Muscle of back (tissue), 11 donors: ENCODE measurements around the gene OTOA. TPM values are rescaled to one million over a fixed set of nuclear protein-coding genes. Genes with fewer than 3 reads are reported as not detected.
"Not testable (repeated sequence)": the region's sequence is repeated elsewhere in the genome, so short reads cannot be mapped to it uniquely, and the experiment has no call there.

ENCODE experiments used
- DNase-seq, 3 donors: peaks; one replicate each; pipeline versions ENCODE4 v3.0.0 to v3.0.0-alpha.2; 2013
- polyA plus RNA-seq, 10 donors: library from polyadenylated mRNA; unstranded; fragments of 120-200 nt; gene quantifications; one replicate each; pipeline ENCODE4 v1.2.1, GENCODE V29; 2013; ENCODE audit not compliant: insufficient read length in 10 of 10

Gene OTOA
- polyA plus RNA-seq, 10 donors: 0.04 to 0.32 (median 0.10) TPM; not detected in 4

DNA sequence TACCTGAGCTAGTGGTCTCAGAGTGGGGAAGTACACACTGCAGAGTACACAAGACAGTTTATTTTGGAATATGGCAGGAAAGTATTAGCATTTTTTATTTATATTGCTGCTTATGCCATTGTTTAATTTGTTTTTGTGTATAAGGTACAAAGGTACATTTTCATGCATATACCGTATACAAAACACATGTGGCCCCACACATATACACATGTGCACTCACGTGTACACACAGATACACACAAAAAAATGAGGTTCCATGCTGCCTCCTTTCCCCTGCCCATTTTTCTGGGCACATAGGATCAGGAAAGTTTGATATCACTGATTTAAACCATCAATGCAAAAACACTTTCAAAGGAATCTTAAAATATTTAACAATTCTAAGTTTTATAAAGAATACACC lies 24.3 kb upstream of the OTOA start:
- no peak for DNase-seq

DNA sequence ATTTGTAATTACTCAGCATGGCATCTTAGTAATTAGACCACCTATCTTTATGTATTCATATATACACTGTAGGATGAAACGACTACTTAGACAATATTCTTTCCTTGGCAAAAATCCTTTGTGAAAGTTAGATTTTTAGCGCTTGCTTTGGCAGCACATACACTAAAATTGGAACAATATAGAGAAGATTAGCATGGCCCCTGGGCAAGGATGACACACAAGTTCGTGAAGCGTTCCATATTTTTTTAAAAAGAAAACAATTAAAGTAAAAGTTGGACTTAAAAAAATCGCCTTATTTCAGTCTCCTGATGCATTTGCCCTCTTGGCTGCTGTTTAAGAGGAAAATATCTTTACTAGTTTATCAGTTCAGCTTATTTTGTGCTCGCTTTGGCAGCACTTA lies 21.9 kb upstream of the OTOA start:
- DNase-seq: no peak

DNA sequence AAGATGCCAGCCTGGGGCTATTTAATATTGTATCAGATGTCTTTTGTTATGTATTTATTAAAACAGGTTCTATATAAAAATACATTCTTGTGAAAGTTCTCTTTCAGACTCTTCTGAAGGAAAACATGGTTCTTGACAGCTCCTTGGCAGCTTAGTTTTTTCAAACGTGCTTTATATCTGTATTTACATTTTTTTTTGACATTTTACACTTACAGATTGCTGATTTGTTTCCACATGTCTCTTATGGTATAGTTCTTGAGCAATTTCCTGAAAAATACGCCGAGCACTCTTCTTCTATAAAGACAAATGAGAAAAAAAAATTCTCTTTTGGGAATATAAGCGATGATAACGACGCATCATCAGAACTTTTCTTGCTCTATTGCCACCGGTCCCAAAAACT lies 20.9 kb upstream of the OTOA start:
- DNase-seq: no peak

DNA sequence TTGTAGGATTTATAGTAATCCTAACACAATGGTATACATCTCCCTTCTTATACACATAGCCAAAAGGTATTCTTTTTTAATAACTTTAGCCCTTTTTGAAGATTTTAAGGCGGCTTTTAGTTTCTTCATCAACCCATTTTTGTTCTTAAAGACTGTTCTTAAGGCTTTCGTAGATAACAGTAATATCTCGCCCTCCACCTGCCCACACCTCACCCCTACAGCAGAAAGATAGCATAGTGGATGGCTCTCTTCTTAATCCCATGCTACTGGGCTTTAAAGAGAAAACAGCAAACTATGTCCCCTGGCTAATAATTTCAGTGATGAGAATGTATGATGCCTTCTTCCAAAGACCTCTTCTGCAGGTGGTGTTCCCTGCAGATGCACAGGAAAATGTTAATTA lies 20.0 kb upstream of the OTOA start:
- DNase-seq: no peak

DNA sequence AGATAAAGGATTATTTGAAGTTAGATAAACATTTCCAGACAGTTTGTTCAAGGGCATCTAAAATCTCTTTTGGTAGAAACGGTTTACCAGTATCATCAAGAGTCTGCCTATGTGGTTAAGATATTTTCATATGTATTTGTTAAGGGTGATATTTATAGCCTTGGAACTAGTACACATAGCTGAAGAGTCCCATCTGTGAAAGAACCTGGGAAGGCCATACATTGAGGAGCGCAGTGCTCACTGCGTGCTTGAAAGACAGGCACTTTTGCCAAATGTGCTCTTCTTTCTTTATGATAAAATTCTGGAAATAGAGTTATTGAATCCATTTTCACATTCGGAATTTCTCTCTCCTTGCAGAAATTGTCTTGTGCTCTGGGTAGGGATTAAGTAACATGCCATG lies 19.1 kb upstream of the OTOA start:
- DNase-seq: no peak

DNA sequence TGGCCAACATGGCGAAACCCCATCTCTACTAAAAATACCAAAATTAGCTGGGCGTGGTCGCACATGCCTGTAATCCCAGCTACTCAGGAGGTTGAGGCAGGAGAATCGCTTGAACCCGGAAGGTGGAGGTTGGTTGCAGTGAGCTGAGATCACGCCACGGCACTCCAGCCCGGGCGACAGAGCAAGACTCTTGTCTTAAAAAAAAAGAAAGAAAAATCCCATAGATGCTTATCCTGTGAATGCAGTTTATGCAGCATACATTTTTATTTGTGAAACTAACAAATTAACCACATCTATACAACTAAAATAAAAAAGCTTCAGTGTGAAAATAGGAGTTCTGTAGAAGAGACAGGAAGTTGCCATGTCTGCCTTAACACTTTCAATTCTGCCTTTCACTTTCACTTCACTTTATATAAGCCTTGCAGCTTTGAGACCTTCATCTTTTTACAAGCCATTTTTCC lies 18.5 kb upstream of the OTOA start:
- DNase-seq: peak in 1 of 3 donors; percentile 23

DNA sequence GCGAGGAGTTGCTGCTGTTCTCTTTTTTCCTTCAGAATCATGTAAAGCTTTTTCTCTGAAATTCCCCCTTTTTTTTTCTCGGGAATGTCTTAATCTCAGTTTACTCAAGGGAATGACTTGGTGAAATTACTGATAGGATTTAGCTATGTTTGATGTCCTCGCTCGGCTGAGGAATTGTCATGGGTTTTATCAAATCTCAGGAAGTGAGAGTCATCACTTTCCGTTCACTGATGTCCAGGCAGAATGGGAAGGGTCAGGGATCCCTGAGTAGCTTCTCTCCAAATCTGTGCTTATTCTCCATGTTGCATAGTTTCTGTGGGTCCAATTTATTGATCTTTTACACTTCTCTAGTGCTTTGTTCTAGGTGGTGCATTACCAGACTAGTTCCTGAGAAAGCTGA lies 17.7 kb upstream of the OTOA start:
- DNase-seq: no peak

DNA sequence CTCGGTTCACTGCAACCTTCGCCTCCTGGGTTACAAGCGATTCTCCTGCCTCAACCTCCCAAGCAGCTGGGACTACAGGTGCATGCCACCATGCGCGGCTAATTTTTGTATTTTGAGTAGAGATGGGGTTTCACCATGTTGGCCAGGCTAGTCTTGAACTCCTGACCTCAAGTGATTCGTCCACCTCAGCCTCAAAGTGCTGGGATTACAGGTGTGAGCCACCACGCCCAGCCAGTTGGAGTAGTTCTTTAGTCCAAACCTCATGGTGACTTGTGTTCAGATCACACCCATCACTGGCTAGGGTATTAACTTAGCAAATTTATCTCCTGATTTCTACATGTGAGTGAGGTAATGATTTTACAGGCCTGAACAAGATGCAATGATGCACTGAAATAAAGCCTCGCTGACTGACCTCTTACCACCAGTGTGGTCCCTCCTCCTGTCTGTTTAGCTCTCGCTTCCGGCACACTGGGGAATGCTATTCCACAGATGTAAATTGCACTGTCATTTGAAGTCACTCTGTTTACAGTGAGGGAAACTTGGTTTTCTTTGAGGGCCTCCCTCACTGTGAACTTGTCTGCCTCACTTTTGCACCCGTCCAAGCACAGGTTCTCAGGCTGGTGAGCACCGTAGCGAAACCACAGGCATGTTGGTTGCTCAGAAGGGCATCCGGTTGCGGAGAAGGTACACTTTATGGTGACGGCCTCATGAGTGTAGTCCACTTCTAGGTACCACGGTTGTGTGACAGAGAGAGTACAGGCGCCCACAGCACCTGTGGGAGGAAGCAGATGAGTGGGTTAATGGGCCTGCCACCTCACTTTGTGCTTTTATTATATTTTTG lies 16.8 kb upstream of the OTOA start:
- DNase-seq: no peak

DNA sequence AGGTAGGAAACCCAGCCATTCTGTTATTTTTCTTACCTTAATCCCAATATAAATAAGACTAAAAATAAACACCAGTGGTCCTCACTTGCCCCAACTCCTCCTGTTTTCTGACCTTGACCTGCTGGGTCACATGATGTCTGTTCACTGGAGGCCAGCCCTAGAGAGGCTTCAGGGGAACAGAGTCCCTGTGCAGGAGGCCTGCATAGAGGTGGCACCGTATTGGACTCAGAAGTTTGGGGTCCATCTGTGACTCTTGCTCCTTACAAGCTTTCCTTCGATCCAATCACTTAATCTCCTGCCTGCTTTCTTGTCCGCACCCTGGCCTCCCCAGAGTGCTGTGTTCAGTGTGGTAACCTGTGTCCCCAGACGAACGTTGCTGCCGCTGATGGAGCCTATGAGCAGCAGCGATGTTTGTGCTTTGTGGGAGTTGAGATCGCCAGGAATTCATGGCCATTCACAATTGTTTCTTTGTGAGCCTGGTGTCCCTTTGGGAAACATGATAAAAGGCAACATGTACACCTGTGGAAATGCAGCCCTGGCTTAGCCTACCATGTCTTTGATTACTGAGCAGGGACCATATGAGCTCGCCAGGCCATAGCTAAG lies 16.1 kb upstream of the OTOA start:
- no peak for DNase-seq

DNA sequence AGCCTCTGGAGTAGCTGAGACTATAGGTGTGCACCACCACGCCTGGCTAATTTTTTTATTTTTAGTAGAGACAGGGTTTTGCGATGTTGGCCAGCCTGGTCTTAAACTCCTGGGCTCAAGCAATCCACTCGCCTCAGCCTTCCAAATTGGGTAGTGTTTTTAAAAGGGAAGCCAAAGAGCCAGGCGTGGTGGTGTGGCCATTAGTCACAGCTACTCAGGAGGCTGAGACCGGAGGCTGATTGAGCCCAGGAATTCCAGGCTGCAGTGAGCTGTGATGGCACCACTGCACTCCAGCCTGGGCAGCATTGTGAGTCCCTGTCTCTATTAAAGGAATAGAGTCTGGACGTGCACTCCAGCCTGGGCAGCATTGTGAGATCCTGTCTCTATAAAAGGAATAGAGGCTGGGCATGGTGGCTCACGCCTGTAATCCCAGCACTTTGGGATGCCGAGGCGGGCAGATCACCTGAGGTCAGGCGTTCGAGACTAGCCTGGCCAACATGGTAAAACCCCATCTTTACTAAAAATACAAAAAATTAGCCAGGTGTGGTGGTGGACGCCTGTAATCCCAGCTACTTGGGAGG lies 13.9 kb upstream of the OTOA start:
- DNase-seq: not testable (repeated sequence)

DNA sequence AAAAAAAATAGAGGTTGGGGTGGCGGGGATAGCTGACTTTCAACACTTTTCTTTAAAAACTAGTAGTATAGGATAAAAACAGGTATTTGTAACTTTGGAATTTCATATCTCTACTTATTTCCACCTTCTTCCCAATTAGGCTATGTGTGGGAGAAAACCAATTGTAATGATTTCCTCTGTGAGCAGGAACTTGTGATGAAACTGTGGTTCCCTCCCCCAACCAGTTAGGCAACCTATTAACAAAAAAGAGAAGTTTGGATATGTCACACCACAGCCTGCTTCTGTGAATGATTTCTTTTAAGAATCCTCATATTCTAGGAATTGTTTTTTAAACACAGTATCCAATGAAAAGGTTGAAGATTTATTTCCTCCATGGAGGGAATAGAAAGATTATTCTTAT lies 13.2 kb upstream of the OTOA start:
- peak in 1 of 3 donors; percentile 31 for DNase-seq

DNA sequence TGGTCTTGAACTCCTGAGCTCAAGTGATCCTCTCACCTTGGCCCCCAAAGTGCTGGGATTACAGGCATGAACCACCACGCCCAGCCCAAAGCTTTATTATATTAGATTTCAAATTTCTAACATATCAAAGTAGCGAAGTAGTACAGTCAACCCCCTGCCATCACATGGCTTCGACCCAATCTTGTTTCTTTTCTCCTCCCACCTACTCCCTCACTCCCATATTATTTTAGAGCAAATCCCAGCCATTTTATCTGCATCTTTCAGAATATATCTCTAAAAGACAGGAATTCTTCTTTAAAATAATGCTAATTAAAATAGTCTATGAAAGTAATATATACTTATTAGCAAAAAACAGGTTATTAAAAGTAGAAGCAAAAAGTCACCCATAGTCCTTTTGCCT lies 12.3 kb upstream of the OTOA start:
- DNase-seq: no peak

DNA sequence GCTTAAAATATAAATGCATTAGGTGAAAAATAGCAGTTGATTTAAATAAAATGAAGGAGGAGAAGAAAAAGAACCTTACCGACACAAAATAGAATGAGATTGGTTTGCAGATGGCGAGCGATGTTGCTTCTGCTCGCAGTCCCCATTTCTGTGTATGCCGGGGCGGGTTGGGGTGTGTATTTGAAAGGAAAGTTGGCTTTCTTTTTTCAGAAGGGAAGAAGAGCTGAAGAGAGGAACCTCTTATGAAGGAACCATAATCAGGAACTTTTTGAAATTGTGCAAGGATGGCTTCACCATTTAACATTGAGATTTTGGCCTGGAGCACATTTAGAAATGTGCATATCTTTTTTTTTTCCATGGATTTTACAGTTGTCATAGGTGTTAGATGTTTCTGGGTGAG lies 11.3 kb upstream of the OTOA start, which contains the start of gene IGSF6:
IGSF6 (minus strand) TSS at position 156 of the 400 bp plus-strand sequence; CDS start at position 146, 10 bp downstream.
- no peak for DNase-seq

DNA sequence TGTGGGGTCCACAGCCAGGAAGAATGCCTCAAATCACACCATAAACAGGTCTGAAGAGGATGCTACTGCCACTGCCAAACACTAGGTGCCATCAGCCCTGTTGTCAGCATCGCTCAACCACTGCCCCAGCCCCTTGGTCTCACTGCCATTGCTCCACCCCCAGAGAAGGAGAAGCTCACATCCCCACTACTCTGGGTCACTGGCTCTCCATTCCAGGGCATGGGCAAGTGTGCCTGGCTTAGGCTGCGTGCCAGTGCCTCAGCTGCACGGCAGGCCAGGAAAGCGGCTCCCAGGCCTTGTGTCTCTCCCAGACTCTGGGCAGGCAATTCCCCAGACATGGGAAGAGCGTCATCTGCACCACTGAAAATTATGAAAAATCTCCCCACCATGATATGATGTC lies 10.2 kb upstream of the OTOA start:
- no peak for DNase-seq

DNA sequence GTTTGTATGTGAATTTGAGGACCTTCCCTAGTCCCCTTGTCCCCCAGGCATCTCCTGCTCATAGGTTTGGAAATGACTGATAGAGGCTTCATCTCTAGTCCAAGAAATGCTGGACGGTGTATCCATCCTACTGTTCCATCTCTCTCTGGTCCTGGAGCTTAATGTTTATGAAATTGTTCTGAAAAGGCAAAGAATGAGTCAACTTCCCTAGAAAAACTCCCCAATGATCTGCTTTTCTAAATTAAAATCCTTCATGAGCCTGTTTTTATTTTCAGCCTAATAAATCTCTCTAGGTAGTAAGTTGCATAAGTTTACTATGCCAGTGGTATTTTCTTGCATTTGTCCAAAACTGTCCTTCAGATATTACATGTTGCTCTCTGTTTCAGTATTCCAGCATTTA lies 9.3 kb upstream of the OTOA start:
- DNase-seq: no peak

DNA sequence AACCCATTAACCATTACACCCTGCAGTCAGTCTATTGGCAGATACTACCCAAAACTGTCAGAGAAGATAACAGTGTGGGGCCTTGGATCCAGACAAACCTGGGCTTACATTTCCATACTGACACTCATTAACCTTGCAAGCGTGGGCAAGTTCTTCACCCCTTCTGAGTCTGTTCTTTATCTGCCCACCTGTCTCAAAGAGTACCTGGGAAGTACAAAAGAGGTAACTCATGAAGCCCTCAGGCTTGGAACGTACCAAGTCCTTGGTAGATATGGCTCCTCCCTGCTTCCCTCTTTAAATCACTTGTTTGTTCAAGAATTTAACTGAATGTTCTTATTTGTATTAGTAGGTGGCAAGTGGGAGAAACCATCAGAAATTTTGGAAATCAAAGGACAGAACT lies 8.9 kb upstream of the OTOA start:
- no peak for DNase-seq

DNA sequence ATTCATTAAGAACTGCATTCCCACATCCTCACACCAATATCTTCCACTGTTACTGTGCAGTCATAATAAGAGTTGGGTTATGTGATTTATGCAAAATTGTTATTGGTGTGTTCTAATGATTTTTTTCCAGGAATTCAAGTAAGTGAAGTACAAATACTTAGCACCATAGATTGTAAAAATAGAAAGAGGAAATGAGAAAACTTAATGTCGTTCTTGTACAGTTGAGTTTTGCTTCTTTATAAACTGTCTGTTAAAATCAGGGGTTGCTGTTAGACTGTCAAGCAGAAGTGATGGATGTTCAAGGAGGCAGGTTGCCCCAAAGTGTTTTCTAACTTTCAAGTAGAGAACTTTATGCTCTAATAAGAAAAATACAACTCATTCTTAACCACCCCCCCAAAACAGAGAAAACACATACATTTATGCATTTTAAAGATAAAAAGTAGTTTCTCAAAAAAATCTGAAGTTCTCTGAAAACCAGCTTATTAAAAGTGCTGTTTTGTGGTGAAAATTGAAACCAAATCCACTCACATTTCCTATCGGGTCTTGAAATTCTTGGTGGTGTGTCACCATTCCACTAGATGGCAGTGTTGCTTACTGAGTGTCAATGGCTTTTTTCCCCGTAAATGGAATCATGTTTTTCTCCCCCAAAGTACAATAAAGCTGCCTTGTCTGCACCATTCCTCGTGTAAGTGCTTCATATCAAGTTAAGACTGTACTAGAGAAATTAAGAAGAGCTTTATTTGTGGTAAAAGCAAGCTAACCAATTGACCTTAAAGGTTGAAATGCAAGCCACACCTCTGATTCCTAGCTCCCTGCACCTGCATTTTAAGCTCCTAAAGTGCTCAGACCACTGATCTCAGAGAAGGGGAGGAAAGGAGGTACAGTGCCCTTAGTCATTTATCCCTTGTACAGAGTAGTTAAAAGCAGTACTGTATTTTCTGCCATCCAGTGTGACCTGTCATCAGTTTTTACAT lies 6.7 kb upstream of the OTOA start:
- DNase-seq: peak; percentile 33 to 55 (median 42)

DNA sequence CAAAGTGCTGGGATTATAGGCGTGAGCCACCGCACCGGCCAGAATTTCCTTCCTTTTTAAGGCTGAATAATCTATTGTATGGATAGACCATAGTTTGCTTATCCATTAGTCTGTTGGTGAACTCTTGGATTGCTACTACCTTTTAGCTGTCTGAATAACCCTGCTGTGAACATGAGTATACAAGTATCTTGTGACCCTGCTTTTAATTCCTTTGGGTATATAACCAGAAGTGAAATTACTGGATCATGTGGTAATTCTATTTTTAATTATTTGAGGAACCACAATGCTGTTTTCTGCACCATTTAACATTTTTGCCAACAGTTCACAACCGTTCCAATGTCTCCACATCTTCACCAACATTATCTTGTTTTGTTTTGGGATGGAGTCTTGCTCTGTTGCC lies 4.6 kb upstream of the OTOA start:
- no peak for DNase-seq

DNA sequence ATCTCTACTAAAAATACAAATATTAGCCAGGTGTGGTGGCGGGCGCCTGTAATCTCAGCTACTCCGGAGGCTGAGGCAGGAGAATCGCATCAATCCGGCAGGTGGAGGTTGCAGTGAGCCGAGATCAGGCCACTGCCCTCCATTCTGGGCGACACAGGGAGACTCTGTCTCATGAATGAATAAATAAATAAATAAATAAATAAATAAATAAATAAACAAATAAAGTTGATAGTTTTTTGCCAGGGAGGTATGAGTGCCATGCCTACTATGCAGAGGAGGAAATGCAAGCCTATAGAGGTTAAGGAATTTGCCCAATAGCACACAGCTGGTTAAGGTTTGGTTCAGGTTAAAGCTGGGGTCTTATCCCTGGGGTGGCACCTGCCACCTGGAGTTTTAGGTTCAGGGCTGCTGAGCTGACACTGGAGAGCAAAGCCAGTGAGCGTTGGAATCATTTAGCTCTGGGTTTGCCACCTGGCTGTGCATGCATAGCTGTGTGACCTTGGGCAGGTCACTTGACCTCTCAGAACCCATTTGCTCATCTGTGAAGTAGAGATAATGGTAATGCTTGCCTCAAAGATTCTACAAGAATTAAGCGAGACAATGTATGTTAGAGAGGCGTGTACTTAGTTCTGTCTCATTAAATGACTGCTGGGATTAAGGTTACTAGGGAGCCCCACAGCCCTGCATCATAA lies 1.2 kb downstream of the OTOA start:
- DNase-seq: no peak

DNA sequence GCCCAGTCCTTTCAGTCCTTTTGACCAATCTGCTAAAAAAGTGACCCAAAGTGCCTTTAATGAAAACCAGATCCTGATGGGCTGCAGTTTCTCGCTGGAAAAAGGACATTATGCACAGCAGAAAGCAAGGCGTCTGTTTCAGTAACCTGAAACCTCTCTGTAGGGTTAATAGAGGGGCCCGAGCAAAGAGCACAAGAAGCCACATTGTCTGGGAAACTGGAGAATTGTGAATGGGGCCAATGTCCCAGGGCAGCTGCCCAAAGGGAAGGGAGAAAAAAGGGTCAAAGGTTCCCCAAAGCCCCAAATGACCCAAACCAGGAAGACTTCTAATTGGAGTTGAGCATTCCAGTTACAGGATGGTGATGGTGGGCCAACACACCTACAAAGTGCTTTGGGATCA lies 3.0 kb downstream of the OTOA start:
- no peak for DNase-seq

DNA sequence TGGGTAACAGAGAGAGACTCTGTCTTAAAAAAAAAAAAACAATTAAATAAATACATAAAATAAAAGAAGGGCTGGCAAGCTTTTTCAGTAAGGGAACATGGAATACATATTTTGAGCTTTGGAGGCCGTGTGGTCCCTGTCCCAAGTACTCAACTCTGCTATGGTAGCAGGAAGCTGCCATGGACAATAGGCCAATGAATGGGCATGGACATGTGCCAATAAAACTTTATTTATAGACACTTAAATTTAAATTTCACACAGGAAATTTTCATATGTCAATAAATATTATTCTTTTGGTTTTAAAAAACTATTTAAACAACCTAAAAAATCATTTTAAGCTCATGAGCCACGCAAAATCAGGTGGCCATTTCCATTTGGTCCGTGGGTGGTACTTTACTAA lies 3.8 kb downstream of the OTOA start:
- no peak for DNase-seq
